PFSK-1 (cell line): ENCODE data around the gene HAPLN3.

Source experiments
- FOXP2 ChIP-seq: optimal IDR thresholded peaks from 2 replicates; pipeline ENCODE3; 2011; ENCODE audit warnings: borderline replicate concordance, control low read depth, inconsistent platforms; ENCODE audit not compliant: insufficient read depth; ENCODE audit errors: extremely low read length, extremely low read depth
- POLR2AphosphoS5 ChIP-seq: IDR thresholded peaks from 2 replicates; pipeline ENCODE4 v1.6.1; 2012; ENCODE audit warnings: low read depth, mild to moderate bottlenecking, control low read depth, low read length, moderate library complexity
- SIN3A ChIP-seq: IDR thresholded peaks from 2 replicates; pipeline ENCODE4 v1.6.1; 2012; ENCODE audit warnings: mild to moderate bottlenecking, low read length, moderate library complexity, borderline replicate concordance; ENCODE audit not compliant: insufficient read depth
- TAF1 ChIP-seq: IDR thresholded peaks from 2 replicates; pipeline ENCODE4 v1.6.1; 2012; ENCODE audit warnings: low read length, control low read depth, borderline replicate concordance; ENCODE audit not compliant: insufficient read depth
- TF ChIP-seq, protein P1 (sequence below), 2 experiments: IDR thresholded peaks; 2 replicates each; pipeline versions ENCODE4 v1.6.1 to v1.8.0; 2011 to 2012; ENCODE audit warnings: low read depth in 2 of 2, low read length in 2 of 2, control low read depth in 1 of 2, inconsistent platforms in 1 of 2, mild to moderate bottlenecking in 1 of 2, moderate library complexity in 1 of 2; ENCODE audit not compliant: insufficient read depth in 1 of 2

The HAPLN3 gene

GRCh38 chr15:88839146-88839545 lies 56.2 kb downstream of the HAPLN3 start:
- TF ChIP-seq POLR2AphosphoS5 (no peak), FOXP2 (no peak), TAF1 (no peak), SIN3A (no peak)
- TF ChIP-seq, protein P1, sequence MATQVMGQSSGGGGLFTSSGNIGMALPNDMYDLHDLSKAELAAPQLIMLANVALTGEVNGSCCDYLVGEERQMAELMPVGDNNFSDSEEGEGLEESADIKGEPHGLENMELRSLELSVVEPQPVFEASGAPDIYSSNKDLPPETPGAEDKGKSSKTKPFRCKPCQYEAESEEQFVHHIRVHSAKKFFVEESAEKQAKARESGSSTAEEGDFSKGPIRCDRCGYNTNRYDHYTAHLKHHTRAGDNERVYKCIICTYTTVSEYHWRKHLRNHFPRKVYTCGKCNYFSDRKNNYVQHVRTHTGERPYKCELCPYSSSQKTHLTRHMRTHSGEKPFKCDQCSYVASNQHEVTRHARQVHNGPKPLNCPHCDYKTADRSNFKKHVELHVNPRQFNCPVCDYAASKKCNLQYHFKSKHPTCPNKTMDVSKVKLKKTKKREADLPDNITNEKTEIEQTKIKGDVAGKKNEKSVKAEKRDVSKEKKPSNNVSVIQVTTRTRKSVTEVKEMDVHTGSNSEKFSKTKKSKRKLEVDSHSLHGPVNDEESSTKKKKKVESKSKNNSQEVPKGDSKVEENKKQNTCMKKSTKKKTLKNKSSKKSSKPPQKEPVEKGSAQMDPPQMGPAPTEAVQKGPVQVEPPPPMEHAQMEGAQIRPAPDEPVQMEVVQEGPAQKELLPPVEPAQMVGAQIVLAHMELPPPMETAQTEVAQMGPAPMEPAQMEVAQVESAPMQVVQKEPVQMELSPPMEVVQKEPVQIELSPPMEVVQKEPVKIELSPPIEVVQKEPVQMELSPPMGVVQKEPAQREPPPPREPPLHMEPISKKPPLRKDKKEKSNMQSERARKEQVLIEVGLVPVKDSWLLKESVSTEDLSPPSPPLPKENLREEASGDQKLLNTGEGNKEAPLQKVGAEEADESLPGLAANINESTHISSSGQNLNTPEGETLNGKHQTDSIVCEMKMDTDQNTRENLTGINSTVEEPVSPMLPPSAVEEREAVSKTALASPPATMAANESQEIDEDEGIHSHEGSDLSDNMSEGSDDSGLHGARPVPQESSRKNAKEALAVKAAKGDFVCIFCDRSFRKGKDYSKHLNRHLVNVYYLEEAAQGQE (IDR thresholded peaks at IDR 0.05; ENCODE audit: insufficient read depth in 1 of 2, low read depth in 2 of 2, low read length in 2 of 2) = no peak

GRCh38 chr15:88838667-88839066 lies 56.7 kb downstream of the HAPLN3 start:
- TF ChIP-seq SIN3A (no peak), FOXP2 (no peak), TAF1 (no peak), POLR2AphosphoS5 (no peak)
- TF ChIP-seq, protein P1 (IDR thresholded peaks at IDR 0.05; ENCODE audit: insufficient read depth in 1 of 2, low read depth in 2 of 2, low read length in 2 of 2) = no peak

- TF ChIP-seq, protein P1 (IDR thresholded peaks at IDR 0.05; ENCODE audit: insufficient read depth in 1 of 2, low read depth in 2 of 2, low read length in 2 of 2) = no peak
- TF ChIP-seq FOXP2 = no peak
- TF ChIP-seq SIN3A = no peak
- no peak for TF ChIP-seq TAF1
- no peak for TF ChIP-seq POLR2AphosphoS5
These were observed 59.7 kb downstream of the HAPLN3 start for GRCh38 chr15:88835646-88836045.

GRCh38 chr15:88835119-88835518 lies 60.2 kb downstream of the HAPLN3 start:
- TF ChIP-seq TAF1 = no peak
- TF ChIP-seq, protein P1 (IDR thresholded peaks at IDR 0.05; ENCODE audit: insufficient read depth in 1 of 2, low read depth in 2 of 2, low read length in 2 of 2) = no peak
- no peak for TF ChIP-seq SIN3A
- no peak for TF ChIP-seq FOXP2
- TF ChIP-seq POLR2AphosphoS5 = no peak

GRCh38 chr15:88834211-88834812 lies 61.0 kb downstream of the HAPLN3 start:
- no peak for TF ChIP-seq SIN3A
